Mesothelial cell of epicardium (in vitro differentiated cells): ENCODE results near the gene SPATA12. TPM values are rescaled to one million over a fixed set of nuclear protein-coding genes. Genes with fewer than 3 reads are reported as not detected.

ENCODE experiments used
- DNase-seq, 2 experiments: peaks; one replicate each; pipeline ENCODE4 v3.0.0; 2021; ENCODE audit warnings: low spot score in 2 of 2; ENCODE audit not compliant: unreplicated experiment in 2 of 2
- H3K27ac Mint-ChIP-seq: 2 replicates; pipeline ENCODE4 v1.8.0; 2021; ENCODE audit warnings: mixed read lengths
- H3K27me3 Mint-ChIP-seq: 2 replicates; pipeline ENCODE4 v1.8.0; 2021; ENCODE audit warnings: low read depth, mixed read lengths
- H3K36me3 Mint-ChIP-seq: 2 replicates; pipeline ENCODE4 v1.8.0; 2021; ENCODE audit warnings: mixed read lengths
- H3K4me1 Mint-ChIP-seq: 2 replicates; pipeline ENCODE4 v1.8.0; 2021; ENCODE audit warnings: mixed read lengths
- H3K4me3 Mint-ChIP-seq: 2 replicates; pipeline ENCODE4 v1.8.0; 2021; ENCODE audit warnings: mild to moderate bottlenecking, moderate library complexity, mixed read lengths
- H3K9me3 Mint-ChIP-seq: 2 replicates; pipeline ENCODE4 v1.8.0; 2021; ENCODE audit warnings: mixed read lengths
- CTCF ChIP-seq: fragments of 200-600 bp; sonication (generic); IDR thresholded peaks from one replicate; pipeline ENCODE4 v1.5.0; 2021; ENCODE audit warnings: antibody characterized with exemption; ENCODE audit not compliant: unreplicated experiment
- total RNA-seq: library from RNA; stranded (reverse); gene quantifications from 3 replicates; pipeline ENCODE4 v1.2.1, GENCODE V29; 2021

The SPATA12 gene
- total RNA-seq, 1 donor from 2014 or later, result not detected

GRCh38 chr3:57063032-57063431 lies 2.6 kb downstream of the SPATA12 start:
- no peak for DNase-seq
- Mint-ChIP-seq H3K9me3 (no peaks in the 10 kb centered on the region), H3K4me3 (no peak overlapping the region), H3K27me3 (no peaks in the 10 kb centered on the region), H3K36me3 (no peaks in the 10 kb centered on the region), H3K27ac (no peak overlapping the region), H3K4me1 (no peaks in the 10 kb centered on the region)
- no peak for TF ChIP-seq CTCF

- H3K36me3 Mint-ChIP-seq, result no peaks in the 10 kb centered on the region
- no peaks in the 10 kb centered on the region for H3K27me3 Mint-ChIP-seq
- no peaks in the 10 kb centered on the region for H3K9me3 Mint-ChIP-seq
- no peak for DNase-seq
- H3K4me3 Mint-ChIP-seq, result no peak overlapping the region
- H3K4me1 Mint-ChIP-seq, result peaks cover 4% of the 10 kb centered on the region
- no peak overlapping the region for H3K27ac Mint-ChIP-seq
- no peak for TF ChIP-seq CTCF
These were observed 3.5 kb downstream of the SPATA12 start for GRCh38 chr3:57064001-57064400.

GRCh38 chr3:57064572-57064971 lies 4.1 kb downstream of the SPATA12 start:
- TF ChIP-seq CTCF, result no peak
- Mint-ChIP-seq H3K4me1 (peaks cover 4% of the 10 kb centered on the region), H3K27me3 (no peaks in the 10 kb centered on the region)

GRCh38 chr3:57065588-57065987 lies 5.1 kb downstream of the SPATA12 start:
- H3K36me3 Mint-ChIP-seq, result no peaks in the 10 kb centered on the region
- no peak overlapping the region for H3K27ac Mint-ChIP-seq
- DNase-seq, result no peak
- H3K27me3 Mint-ChIP-seq, result no peaks in the 10 kb centered on the region
- H3K9me3 Mint-ChIP-seq, result no peaks in the 10 kb centered on the region
- H3K4me3 Mint-ChIP-seq, result no peak overlapping the region
- TF ChIP-seq CTCF, result no peak
- peaks cover 4% of the 10 kb centered on the region for H3K4me1 Mint-ChIP-seq

More at GRCh38 chr3:57064572-57064971, 4.1 kb downstream of the SPATA12 start:
- Mint-ChIP-seq H3K36me3 (no peaks in the 10 kb centered on the region), H3K9me3 (no peaks in the 10 kb centered on the region), H3K27ac (no peak overlapping the region), H3K4me3 (no peak overlapping the region)
- DNase-seq, result no peak

GRCh38 chr3:57066471-57066870 lies 6.0 kb downstream of the SPATA12 start:
- H3K9me3 Mint-ChIP-seq, result peaks cover 3% of the 10 kb centered on the region
- H3K27me3 Mint-ChIP-seq, result no peaks in the 10 kb centered on the region

More at GRCh38 chr3:57066471-57066870, 6.0 kb downstream of the SPATA12 start:
- Mint-ChIP-seq H3K36me3 (peaks cover 3% of the 10 kb centered on the region), H3K27ac (no peak overlapping the region), H3K4me3 (no peak overlapping the region), H3K4me1 (peaks cover 4% of the 10 kb centered on the region)
- DNase-seq, result no peak
- no peak for TF ChIP-seq CTCF
